Stimulated activated CD8-positive, alpha-beta memory T cell treated with anti-CD3 and anti-CD28 coated beads, Interleukin-7, amount 100 ng/mL, for 4 hours (primary cell): ENCODE data around the gene ABCF2.

Experiments used
- DNase-seq, 2 donors: peaks; one replicate each; pipeline ENCODE4 v3.0.0-alpha.2; 2020; ENCODE audit warnings: low read depth in 2 of 2

ABCF2 gene

GRCh38 chr7:151252961-151253711 lies 26.1 kb upstream of the ABCF2 start:
- DNase-seq, result no peak

- no peak for DNase-seq
These were observed 25.5 kb upstream of the ABCF2 start for GRCh38 chr7:151252561-151252835.

GRCh38 chr7:151251689-151252560 lies 24.9 kb upstream of the ABCF2 start:
- peak in 1 of 2 donors; percentile 27 for DNase-seq

- DNase-seq, result peak in 1 of 2 donors; percentile 23
These were observed 24.3 kb upstream of the ABCF2 start for GRCh38 chr7:151251328-151251688.

- DNase-seq, result no peak
These were observed 23.5 kb upstream of the ABCF2 start for GRCh38 chr7:151250181-151251132.

- DNase-seq, result no peak
These were observed 22.7 kb upstream of the ABCF2 start for GRCh38 chr7:151249732-151250072.

- peak in 1 of 2 donors; percentile 16 for DNase-seq
These were observed 22.2 kb upstream of the ABCF2 start for GRCh38 chr7:151249034-151249731.

- DNase-seq, result peak in 1 of 2 donors; percentile 43
These were observed 21.5 kb upstream of the ABCF2 start, which contains the start of gene SMARCD3 for GRCh38 chr7:151248346-151249033. Gene SMARCD3, minus strand, starts transcription at chr7:151248694. Its CDS starts 132 bp downstream, at chr7:151248562.

GRCh38 chr7:151247611-151248345 lies 20.8 kb upstream of the ABCF2 start:
- DNase-seq, result no peak

- DNase-seq, result no peak
These were observed 20.0 kb upstream of the ABCF2 start for GRCh38 chr7:151246851-151247580.

- DNase-seq, result no peak
These were observed 19.3 kb upstream of the ABCF2 start for GRCh38 chr7:151246102-151246850.

- peak; percentile 18 to 63 for DNase-seq
These were observed 18.5 kb upstream of the ABCF2 start for GRCh38 chr7:151245360-151246101.

GRCh38 chr7:151244841-151245346 lies 17.9 kb upstream of the ABCF2 start:
- DNase-seq, result no peak

- DNase-seq, result peak in 1 of 2 donors; percentile 28
These were observed 17.3 kb upstream of the ABCF2 start for GRCh38 chr7:151244196-151244840.

GRCh38 chr7:151243408-151244195 lies 16.6 kb upstream of the ABCF2 start:
- no peak for DNase-seq

- no peak for DNase-seq
These were observed 16.0 kb upstream of the ABCF2 start for GRCh38 chr7:151243045-151243349.
